ENCODE measurements around the gene CCNY.
"Not testable (repeated sequence)": the region's sequence is repeated elsewhere in the genome, so short reads cannot be mapped to it uniquely, and the experiment has no call there.

CCNY gene

GRCh38 chr10:35533565-35533964 is 197.3 kb downstream of the CCNY start:
- Histone ChIP-seq H3K4me1 (ENCODE audit: control extremely low read depth in 1 of 4, control insufficient read depth in 4 of 4, insufficient read depth in 4 of 4, low read length in 3 of 4) (no peaks in the 10 kb centered on the region), H3K27ac (ENCODE audit: insufficient read depth in 1 of 2, low read depth in 1 of 2, low read length in 2 of 2, poor library complexity in 1 of 2, severe bottlenecking in 2 of 2) (no peak overlapping the region), H3K9me3 (ENCODE audit: control extremely low read depth in 1 of 5, control insufficient read depth in 4 of 5, insufficient read depth in 2 of 5, low read depth in 1 of 5, low read length in 4 of 5) (peaks cover 0 to 33% (median 14%) of the 10 kb centered on the region in 5 experiments), H3K27me3 (replicated peaks in 2 of 5; ENCODE audit: control insufficient read depth in 4 of 5, insufficient read depth in 5 of 5, low read length in 4 of 5) (no peaks in the 10 kb centered on the region), H3K36me3 (ENCODE audit: control insufficient read depth in 4 of 4, insufficient read depth in 4 of 4, low read length in 3 of 4) (peaks cover 31 to 78% (median 52%) of the 10 kb centered on the region in 4 experiments), H3K4me3 (ENCODE audit: control insufficient read depth in 1 of 7, extremely low read depth in 1 of 7, insufficient read depth in 4 of 7, low read depth in 2 of 7, low read length in 6 of 7) (no peak overlapping the region)
- POLR2A ChIA-PET = interaction anchor here (0.8 kb wide), 1 partner anchor 12 kb away, joined by 5 read pairs; no protein-coding TSS in a partner anchor
- CTCF ChIA-PET = interaction anchor here (1.0 to 3.1 kb wide), 3 partner anchors 10 to 29 kb away, joined by 3 to 9 read pairs (median 3); no protein-coding TSS in a partner anchor
- DNase-seq = peak; percentile 27 to 80 (median 58)
- 33% methylated on average over 2 of the region's 4 CpGs for WGBS (ENCODE audit: insufficient coverage)

- 97% methylated on average over 3 of the region's 3 CpGs for WGBS (ENCODE audit: insufficient coverage)
- ChIA-PET CTCF (interaction anchor here (1.1 kb wide), 1 partner anchor 28 kb away, joined by 3 read pairs; no protein-coding TSS in a partner anchor), POLR2A (no interaction called here)
- H3K27ac ChIP-seq (ENCODE audit: insufficient read depth in 1 of 2, low read depth in 1 of 2, low read length in 2 of 2, poor library complexity in 1 of 2, severe bottlenecking in 2 of 2) = no peak overlapping the region
- no peaks in the 10 kb centered on the region for H3K4me1 ChIP-seq (ENCODE audit: control extremely low read depth in 1 of 4, control insufficient read depth in 4 of 4, insufficient read depth in 4 of 4, low read length in 3 of 4)
- H3K36me3 ChIP-seq (ENCODE audit: control insufficient read depth in 4 of 4, insufficient read depth in 4 of 4, low read length in 3 of 4) = peaks cover 37 to 79% (median 52%) of the 10 kb centered on the region in 4 experiments
- no peak overlapping the region for H3K4me3 ChIP-seq (ENCODE audit: control insufficient read depth in 1 of 7, extremely low read depth in 1 of 7, insufficient read depth in 4 of 7, low read depth in 2 of 7, low read length in 6 of 7)
- peaks cover 0 to 33% (median 14%) of the 10 kb centered on the region in 5 experiments for H3K9me3 ChIP-seq (ENCODE audit: control extremely low read depth in 1 of 5, control insufficient read depth in 4 of 5, insufficient read depth in 2 of 5, low read depth in 1 of 5, low read length in 4 of 5)
- no peaks in the 10 kb centered on the region for H3K27me3 ChIP-seq (replicated peaks in 2 of 5; ENCODE audit: control insufficient read depth in 4 of 5, insufficient read depth in 5 of 5, low read length in 4 of 5)
- DNase-seq = no peak
Measured at GRCh38 chr10:35535136-35535535, 198.8 kb downstream of the CCNY start.

- Histone ChIP-seq H3K4me1 (ENCODE audit: control extremely low read depth in 1 of 4, control insufficient read depth in 4 of 4, insufficient read depth in 4 of 4, low read length in 3 of 4) (no peaks in the 10 kb centered on the region), H3K27ac (ENCODE audit: insufficient read depth in 1 of 2, low read depth in 1 of 2, low read length in 2 of 2, poor library complexity in 1 of 2, severe bottlenecking in 2 of 2) (no peak overlapping the region), H3K9me3 (ENCODE audit: control extremely low read depth in 1 of 5, control insufficient read depth in 4 of 5, insufficient read depth in 2 of 5, low read depth in 1 of 5, low read length in 4 of 5) (peaks cover 0 to 33% (median 14%) of the 10 kb centered on the region in 5 experiments), H3K4me3 (ENCODE audit: control insufficient read depth in 1 of 7, extremely low read depth in 1 of 7, insufficient read depth in 4 of 7, low read depth in 2 of 7, low read length in 6 of 7) (no peak overlapping the region), H3K27me3 (replicated peaks in 2 of 5; ENCODE audit: control insufficient read depth in 4 of 5, insufficient read depth in 5 of 5, low read length in 4 of 5) (no peaks in the 10 kb centered on the region), H3K36me3 (ENCODE audit: control insufficient read depth in 4 of 4, insufficient read depth in 4 of 4, low read length in 3 of 4) (peaks cover 42 to 72% (median 46%) of the 10 kb centered on the region in 4 experiments)
- 89% methylated on average over 4 of the region's 4 CpGs for WGBS (ENCODE audit: insufficient coverage)
- POLR2A ChIA-PET = no interaction called here
- CTCF ChIA-PET = no interaction called here
- DNase-seq = no peak
Measured at GRCh38 chr10:35536789-35537188, 200.5 kb downstream of the CCNY start.

DNA sequence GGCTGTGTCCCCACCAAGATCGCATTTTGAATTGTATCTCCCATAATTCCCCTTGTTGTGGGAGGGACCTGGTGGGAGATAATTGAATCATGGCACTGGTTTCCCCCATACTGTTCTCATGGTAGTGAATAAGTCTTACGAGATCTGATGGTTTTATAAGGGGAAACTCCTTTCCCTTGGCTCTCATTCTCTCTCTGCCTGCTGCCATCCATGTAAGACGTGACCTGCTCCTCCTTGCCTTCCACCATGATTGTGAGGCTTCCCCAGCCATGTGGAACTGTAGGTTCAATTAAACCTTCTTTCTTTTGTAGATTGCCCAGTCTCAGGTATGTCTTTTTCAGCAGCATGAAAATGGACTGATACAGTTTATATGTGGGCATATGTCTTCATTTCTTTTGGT is 201.6 kb downstream of the CCNY start:
- Histone ChIP-seq H3K36me3 (ENCODE audit: control insufficient read depth in 4 of 4, insufficient read depth in 4 of 4, low read length in 3 of 4) (peaks cover 39 to 67% (median 46%) of the 10 kb centered on the region in 4 experiments), H3K9me3 (ENCODE audit: control extremely low read depth in 1 of 5, control insufficient read depth in 4 of 5, insufficient read depth in 2 of 5, low read depth in 1 of 5, low read length in 4 of 5) (peaks cover 0 to 33% (median 14%) of the 10 kb centered on the region in 5 experiments)
- WGBS (ENCODE audit: insufficient coverage) = 100% methylated on average over 3 of the region's 3 CpGs

DNA sequence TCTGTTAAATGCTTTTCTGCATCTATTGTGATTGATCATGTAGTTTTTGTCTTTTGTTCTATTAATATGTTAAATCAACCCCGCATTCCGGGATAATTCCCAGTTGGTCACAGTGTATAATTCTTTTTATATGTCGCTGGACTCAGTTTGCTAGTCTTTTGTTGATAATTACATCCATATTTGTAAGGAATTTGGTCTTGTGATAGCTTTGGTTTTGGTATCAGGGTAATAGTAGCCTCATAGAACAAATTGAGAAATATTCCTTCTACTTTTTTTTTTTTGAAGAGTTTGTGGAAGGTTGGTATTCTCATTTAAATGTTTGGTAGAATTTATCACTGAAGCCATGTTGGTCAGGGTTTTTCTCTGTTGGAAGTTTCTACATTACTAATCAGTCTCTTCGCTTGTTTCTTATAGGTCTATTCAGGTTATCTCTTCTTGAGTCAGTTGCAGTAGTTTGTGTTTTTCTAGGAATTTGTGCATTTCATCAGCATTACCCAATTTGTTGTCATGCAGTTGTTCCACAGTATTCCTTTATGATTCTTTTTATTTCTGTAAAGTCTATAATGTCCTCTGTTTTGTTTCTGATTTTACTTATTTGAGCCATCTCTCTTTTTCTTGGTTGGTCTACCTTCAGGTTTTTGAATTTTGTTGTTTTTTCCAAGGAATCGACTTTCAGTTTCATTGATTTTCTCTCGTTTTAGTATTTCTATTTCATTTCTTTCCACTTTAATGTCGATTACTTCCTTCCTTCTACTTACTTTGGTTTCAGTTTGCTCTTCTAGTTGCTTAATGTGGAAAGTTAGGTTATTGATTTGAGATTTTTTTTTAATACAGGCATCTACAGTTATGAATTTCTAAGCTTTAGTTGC is 204.2 kb downstream of the CCNY start:
- no peak overlapping the region for H3K4me3 ChIP-seq (ENCODE audit: control insufficient read depth in 1 of 7, extremely low read depth in 1 of 7, insufficient read depth in 4 of 7, low read depth in 2 of 7, low read length in 6 of 7)
- 90% methylated on average over 2 of the region's 7 CpGs for WGBS (ENCODE audit: insufficient coverage)
- POLR2A ChIA-PET = no interaction called here

More for the DNA sequence above, 201.6 kb downstream of the CCNY start:
- H3K27ac ChIP-seq (ENCODE audit: insufficient read depth in 1 of 2, low read depth in 1 of 2, low read length in 2 of 2, poor library complexity in 1 of 2, severe bottlenecking in 2 of 2); H3K4me1 ChIP-seq (ENCODE audit: control extremely low read depth in 1 of 4, control insufficient read depth in 4 of 4, insufficient read depth in 4 of 4, low read length in 3 of 4); DNase-seq; H3K4me3 ChIP-seq (ENCODE audit: control insufficient read depth in 1 of 7, extremely low read depth in 1 of 7, insufficient read depth in 4 of 7, low read depth in 2 of 7, low read length in 6 of 7); POLR2A ChIA-PET; H3K27me3 ChIP-seq (replicated peaks in 2 of 5; ENCODE audit: control insufficient read depth in 4 of 5, insufficient read depth in 5 of 5, low read length in 4 of 5); CTCF ChIA-PET: not testable (repeated sequence)

DNA sequence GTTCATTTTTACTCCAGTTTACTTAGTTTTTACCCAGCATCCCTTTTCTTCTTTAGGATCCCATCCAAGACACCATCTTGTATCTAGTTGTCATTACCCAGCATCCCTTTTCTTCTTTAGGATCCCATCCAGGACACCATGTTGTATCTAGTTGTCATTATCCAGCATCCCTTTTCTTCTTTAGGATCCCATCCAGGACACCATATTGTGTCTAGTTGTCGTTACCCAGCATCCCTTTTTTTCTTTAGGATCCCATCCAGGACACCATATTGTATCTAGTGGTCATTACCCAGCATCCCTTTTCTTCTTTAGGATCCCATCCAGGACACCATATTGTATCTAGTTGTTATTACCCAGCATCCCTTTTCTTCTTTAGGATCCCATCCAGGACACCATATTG is 205.4 kb downstream of the CCNY start:
- no peak overlapping the region for H3K27ac ChIP-seq (ENCODE audit: insufficient read depth in 1 of 2, low read depth in 1 of 2, low read length in 2 of 2, poor library complexity in 1 of 2, severe bottlenecking in 2 of 2)
- peaks cover 24 to 45% (median 31%) of the 10 kb centered on the region in 4 experiments for H3K36me3 ChIP-seq (ENCODE audit: control insufficient read depth in 4 of 4, insufficient read depth in 4 of 4, low read length in 3 of 4)
- ChIA-PET CTCF (no interaction called here), POLR2A (no interaction called here)
- 100% methylated on average over 1 of the region's 1 CpG for WGBS (ENCODE audit: insufficient coverage)
- no peak overlapping the region for H3K4me3 ChIP-seq (ENCODE audit: control insufficient read depth in 1 of 7, extremely low read depth in 1 of 7, insufficient read depth in 4 of 7, low read depth in 2 of 7, low read length in 6 of 7)
- H3K9me3 ChIP-seq (ENCODE audit: control extremely low read depth in 1 of 5, control insufficient read depth in 4 of 5, insufficient read depth in 2 of 5, low read depth in 1 of 5, low read length in 4 of 5) = peaks cover 0 to 8% (median 4%) of the 10 kb centered on the region in 5 experiments
- no peaks in the 10 kb centered on the region for H3K27me3 ChIP-seq (replicated peaks in 2 of 5; ENCODE audit: control insufficient read depth in 4 of 5, insufficient read depth in 5 of 5, low read length in 4 of 5)
- no peaks in the 10 kb centered on the region for H3K4me1 ChIP-seq (ENCODE audit: control extremely low read depth in 1 of 4, control insufficient read depth in 4 of 4, insufficient read depth in 4 of 4, low read length in 3 of 4)
- DNase-seq = no peak

More for the DNA sequence above, 204.2 kb downstream of the CCNY start:
- Histone ChIP-seq H3K36me3 (ENCODE audit: control insufficient read depth in 4 of 4, insufficient read depth in 4 of 4, low read length in 3 of 4) (peaks cover 32 to 49% (median 40%) of the 10 kb centered on the region in 4 experiments), H3K27ac (ENCODE audit: insufficient read depth in 1 of 2, low read depth in 1 of 2, low read length in 2 of 2, poor library complexity in 1 of 2, severe bottlenecking in 2 of 2) (no peak overlapping the region), H3K27me3 (replicated peaks in 2 of 5; ENCODE audit: control insufficient read depth in 4 of 5, insufficient read depth in 5 of 5, low read length in 4 of 5) (no peaks in the 10 kb centered on the region), H3K9me3 (ENCODE audit: control extremely low read depth in 1 of 5, control insufficient read depth in 4 of 5, insufficient read depth in 2 of 5, low read depth in 1 of 5, low read length in 4 of 5) (peaks cover 0 to 16% (median 9%) of the 10 kb centered on the region in 5 experiments), H3K4me1 (ENCODE audit: control extremely low read depth in 1 of 4, control insufficient read depth in 4 of 4, insufficient read depth in 4 of 4, low read length in 3 of 4) (no peaks in the 10 kb centered on the region)
- no peak for DNase-seq
- CTCF ChIA-PET = interaction anchor here (0.7 kb wide), 1 partner anchor 22 kb away, joined by 3 read pairs; no protein-coding TSS in a partner anchor

DNA sequence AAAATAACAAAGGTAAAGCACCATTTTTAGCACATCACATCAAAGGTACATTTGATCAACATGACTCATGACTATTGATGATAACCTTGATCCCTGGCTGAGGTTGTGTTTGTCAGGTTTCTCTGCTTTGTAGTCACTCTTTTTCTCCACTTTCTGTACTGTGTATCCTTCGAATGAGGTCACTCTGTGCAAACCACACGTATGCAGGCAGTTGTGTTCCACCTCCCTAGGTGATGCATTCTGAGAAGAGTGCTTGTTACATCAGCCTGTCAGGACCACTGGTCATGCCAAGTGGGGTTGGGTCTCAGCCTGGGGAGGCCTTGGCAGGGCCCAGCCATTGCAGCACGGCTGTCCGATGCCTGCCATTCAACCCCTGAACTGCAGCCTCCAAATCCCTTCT is 206.0 kb downstream of the CCNY start:
- no peak for DNase-seq
- Histone ChIP-seq H3K9me3 (ENCODE audit: control extremely low read depth in 1 of 5, control insufficient read depth in 4 of 5, insufficient read depth in 2 of 5, low read depth in 1 of 5, low read length in 4 of 5) (peaks cover 0 to 4% (median 2%) of the 10 kb centered on the region in 5 experiments), H3K27me3 (replicated peaks in 2 of 5; ENCODE audit: control insufficient read depth in 4 of 5, insufficient read depth in 5 of 5, low read length in 4 of 5) (no peaks in the 10 kb centered on the region), H3K4me1 (ENCODE audit: control extremely low read depth in 1 of 4, control insufficient read depth in 4 of 4, insufficient read depth in 4 of 4, low read length in 3 of 4) (no peaks in the 10 kb centered on the region), H3K4me3 (ENCODE audit: control insufficient read depth in 1 of 7, extremely low read depth in 1 of 7, insufficient read depth in 4 of 7, low read depth in 2 of 7, low read length in 6 of 7) (no peak overlapping the region), H3K27ac (ENCODE audit: insufficient read depth in 1 of 2, low read depth in 1 of 2, low read length in 2 of 2, poor library complexity in 1 of 2, severe bottlenecking in 2 of 2) (no peak overlapping the region), H3K36me3 (ENCODE audit: control insufficient read depth in 4 of 4, insufficient read depth in 4 of 4, low read length in 3 of 4) (peaks cover 20 to 51% (median 30%) of the 10 kb centered on the region in 4 experiments)
- POLR2A ChIA-PET = no interaction called here
- CTCF ChIA-PET = no interaction called here
- WGBS (ENCODE audit: insufficient coverage) = 100% methylated on average over 4 of the region's 4 CpGs

Data from common myeloid progenitor, CD34-positive (primary cell).